Measurements from ENCODE around the gene C9orf43.

The C9orf43 gene

DNA sequence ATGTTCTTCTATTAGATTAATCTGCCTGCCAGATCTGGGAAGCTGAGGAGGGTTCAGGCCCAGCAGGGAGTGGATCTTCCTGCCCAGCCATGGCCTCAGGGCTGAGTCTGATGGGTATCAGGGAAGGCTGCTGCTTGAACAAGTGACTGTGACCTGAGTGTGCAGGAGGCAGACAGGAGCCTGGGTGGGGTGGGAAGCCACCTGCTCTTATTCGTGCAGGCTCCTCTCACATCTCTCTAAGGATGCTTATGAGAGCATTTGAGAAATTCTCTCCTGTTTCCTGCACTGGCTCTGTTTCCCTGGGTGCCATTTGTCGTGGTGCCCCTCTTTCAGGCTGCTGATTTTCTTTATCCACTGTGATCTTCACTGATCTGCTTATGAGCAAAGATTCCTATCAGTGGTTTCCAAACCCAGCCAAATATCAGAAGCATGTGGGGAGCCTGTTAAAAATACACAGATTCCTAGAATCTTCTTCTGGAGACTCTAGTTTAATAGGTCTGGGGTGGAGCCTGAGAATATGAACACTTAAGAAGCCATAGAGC, 55.1 kb downstream of the C9orf43 start:
- TF ChIP-seq POLR2AphosphoS5 (IDR thresholded peaks at IDR 0.05; ENCODE audit: low read depth) (no peak), SPI1 (IDR thresholded peaks at IDR 0.05; ENCODE audit: borderline replicate concordance, low read depth) (no peak)
- TF ChIP-seq, protein P1, sequence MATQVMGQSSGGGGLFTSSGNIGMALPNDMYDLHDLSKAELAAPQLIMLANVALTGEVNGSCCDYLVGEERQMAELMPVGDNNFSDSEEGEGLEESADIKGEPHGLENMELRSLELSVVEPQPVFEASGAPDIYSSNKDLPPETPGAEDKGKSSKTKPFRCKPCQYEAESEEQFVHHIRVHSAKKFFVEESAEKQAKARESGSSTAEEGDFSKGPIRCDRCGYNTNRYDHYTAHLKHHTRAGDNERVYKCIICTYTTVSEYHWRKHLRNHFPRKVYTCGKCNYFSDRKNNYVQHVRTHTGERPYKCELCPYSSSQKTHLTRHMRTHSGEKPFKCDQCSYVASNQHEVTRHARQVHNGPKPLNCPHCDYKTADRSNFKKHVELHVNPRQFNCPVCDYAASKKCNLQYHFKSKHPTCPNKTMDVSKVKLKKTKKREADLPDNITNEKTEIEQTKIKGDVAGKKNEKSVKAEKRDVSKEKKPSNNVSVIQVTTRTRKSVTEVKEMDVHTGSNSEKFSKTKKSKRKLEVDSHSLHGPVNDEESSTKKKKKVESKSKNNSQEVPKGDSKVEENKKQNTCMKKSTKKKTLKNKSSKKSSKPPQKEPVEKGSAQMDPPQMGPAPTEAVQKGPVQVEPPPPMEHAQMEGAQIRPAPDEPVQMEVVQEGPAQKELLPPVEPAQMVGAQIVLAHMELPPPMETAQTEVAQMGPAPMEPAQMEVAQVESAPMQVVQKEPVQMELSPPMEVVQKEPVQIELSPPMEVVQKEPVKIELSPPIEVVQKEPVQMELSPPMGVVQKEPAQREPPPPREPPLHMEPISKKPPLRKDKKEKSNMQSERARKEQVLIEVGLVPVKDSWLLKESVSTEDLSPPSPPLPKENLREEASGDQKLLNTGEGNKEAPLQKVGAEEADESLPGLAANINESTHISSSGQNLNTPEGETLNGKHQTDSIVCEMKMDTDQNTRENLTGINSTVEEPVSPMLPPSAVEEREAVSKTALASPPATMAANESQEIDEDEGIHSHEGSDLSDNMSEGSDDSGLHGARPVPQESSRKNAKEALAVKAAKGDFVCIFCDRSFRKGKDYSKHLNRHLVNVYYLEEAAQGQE (IDR thresholded peaks at IDR 0.05; ENCODE audit: insufficient replicate concordance, low read depth) = no peak
- TF ChIP-seq, protein P2, sequence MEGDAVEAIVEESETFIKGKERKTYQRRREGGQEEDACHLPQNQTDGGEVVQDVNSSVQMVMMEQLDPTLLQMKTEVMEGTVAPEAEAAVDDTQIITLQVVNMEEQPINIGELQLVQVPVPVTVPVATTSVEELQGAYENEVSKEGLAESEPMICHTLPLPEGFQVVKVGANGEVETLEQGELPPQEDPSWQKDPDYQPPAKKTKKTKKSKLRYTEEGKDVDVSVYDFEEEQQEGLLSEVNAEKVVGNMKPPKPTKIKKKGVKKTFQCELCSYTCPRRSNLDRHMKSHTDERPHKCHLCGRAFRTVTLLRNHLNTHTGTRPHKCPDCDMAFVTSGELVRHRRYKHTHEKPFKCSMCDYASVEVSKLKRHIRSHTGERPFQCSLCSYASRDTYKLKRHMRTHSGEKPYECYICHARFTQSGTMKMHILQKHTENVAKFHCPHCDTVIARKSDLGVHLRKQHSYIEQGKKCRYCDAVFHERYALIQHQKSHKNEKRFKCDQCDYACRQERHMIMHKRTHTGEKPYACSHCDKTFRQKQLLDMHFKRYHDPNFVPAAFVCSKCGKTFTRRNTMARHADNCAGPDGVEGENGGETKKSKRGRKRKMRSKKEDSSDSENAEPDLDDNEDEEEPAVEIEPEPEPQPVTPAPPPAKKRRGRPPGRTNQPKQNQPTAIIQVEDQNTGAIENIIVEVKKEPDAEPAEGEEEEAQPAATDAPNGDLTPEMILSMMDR (IDR thresholded peaks at IDR 0.05; ENCODE audit: insufficient read depth, low read length) = no peak
- no peak for DNase-seq (ENCODE audit: low read depth in 1 of 2, low spot score in 1 of 2)
- Histone ChIP-seq H3K27ac (replicated peaks) (no peak overlapping the region), H3K27me3 (ENCODE audit: insufficient read depth, poor library complexity, severe bottlenecking) (no peaks in the 10 kb centered on the region), H3K4me3 (replicated peaks; ENCODE audit: insufficient read depth, low read length) (no peak overlapping the region)

DNA sequence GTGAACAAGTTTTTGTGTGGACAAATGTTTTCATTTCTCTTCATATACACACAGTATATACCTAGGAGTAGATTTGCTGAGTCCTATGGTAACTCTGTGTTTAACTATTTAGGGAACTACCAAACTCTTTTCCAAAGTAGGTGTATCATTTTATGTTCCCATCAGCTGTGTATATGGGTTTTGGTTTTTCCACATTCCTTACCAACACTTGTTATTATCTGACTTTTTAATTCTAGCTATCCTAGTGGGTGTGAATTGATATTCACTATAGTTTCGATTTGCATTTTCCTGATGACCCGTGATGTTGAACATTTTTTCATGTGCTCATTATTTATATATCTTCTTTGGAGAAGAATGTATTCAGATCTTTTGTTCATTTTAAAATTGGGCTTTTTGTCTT, 56.6 kb downstream of the C9orf43 start:
- Histone ChIP-seq H3K4me3 (replicated peaks; ENCODE audit: insufficient read depth, low read length) (no peak overlapping the region), H3K27me3 (ENCODE audit: insufficient read depth, poor library complexity, severe bottlenecking) (no peaks in the 10 kb centered on the region), H3K27ac (replicated peaks) (no peak overlapping the region)
- TF ChIP-seq, protein P2 (IDR thresholded peaks at IDR 0.05; ENCODE audit: insufficient read depth, low read length) = no peak
- TF ChIP-seq SPI1 (IDR thresholded peaks at IDR 0.05; ENCODE audit: borderline replicate concordance, low read depth) (no peak), GABPA (IDR thresholded peaks at IDR 0.05; ENCODE audit: low read depth) (no peak), POLR2AphosphoS5 (IDR thresholded peaks at IDR 0.05; ENCODE audit: low read depth) (no peak)
- TF ChIP-seq, protein P1 (IDR thresholded peaks at IDR 0.05; ENCODE audit: insufficient replicate concordance, low read depth) = no peak
- no peak for DNase-seq (ENCODE audit: low read depth in 1 of 2, low spot score in 1 of 2)

DNA sequence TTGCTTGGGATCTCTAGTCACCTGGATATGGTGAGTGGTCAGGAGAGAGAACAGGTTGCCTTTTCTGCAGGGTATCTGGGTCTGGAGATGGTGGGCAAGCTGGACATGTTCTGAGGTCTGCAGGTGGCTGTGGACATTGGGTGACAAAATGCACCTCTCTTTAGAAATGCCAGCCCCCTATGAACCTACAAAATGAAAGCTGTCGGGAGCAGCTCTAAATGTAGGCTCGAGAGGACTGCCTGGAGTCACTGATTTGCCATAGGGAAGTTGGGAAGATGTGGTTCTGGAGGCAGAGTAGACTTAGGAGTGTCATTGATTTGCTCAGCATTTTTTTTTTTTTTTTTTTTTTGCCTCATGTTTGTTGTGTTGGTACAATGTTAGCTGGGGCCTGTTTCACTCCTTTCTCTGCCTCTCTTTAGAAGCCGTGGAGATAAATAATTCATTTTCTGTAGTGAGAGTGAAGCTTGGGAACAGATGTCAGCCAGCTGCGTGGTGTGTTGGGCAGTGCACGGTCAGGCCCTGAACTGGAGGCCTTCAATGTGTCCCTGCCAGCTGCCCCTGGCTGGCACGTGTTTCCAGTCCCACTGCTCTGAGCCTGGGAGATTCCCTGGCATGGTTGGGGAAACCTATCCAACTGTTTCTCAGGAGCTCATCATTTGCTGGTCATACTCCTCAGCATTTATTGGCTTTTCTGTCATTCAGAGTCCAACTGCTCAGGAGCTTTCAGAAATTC, 58.3 kb downstream of the C9orf43 start:
- Histone ChIP-seq H3K4me3 (replicated peaks; ENCODE audit: insufficient read depth, low read length) (no peak overlapping the region), H3K27me3 (ENCODE audit: insufficient read depth, poor library complexity, severe bottlenecking) (no peaks in the 10 kb centered on the region), H3K27ac (replicated peaks) (no peak overlapping the region)
- no peak for DNase-seq (ENCODE audit: low read depth in 1 of 2, low spot score in 1 of 2)
- TF ChIP-seq SPI1 (IDR thresholded peaks at IDR 0.05; ENCODE audit: borderline replicate concordance, low read depth) = no peak
- TF ChIP-seq, protein P1 (IDR thresholded peaks at IDR 0.05; ENCODE audit: insufficient replicate concordance, low read depth) = no peak
- TF ChIP-seq, protein P2 (IDR thresholded peaks at IDR 0.05; ENCODE audit: insufficient read depth, low read length) = no peak
- TF ChIP-seq POLR2AphosphoS5 (IDR thresholded peaks at IDR 0.05; ENCODE audit: low read depth) = no peak

All from HL-60 (cell line).